Gastrocnemius medialis (tissue), 4 donors: ENCODE results near the gene KIAA0930. TPM values are rescaled to one million over a fixed set of nuclear protein-coding genes. Genes with fewer than 3 reads are reported as not detected.

ENCODE experiments used
- ATAC-seq, 2 donors: fragments of 150-250 bp; one replicate each; pipeline ENCODE4 v1.9.1; 2016
- DNase-seq, 2 donors: peaks; one replicate each; pipeline ENCODE4 v3.0.0-alpha.2; 2019
- H3K27ac ChIP-seq, 4 donors: fragments of 200-600 bp; sonication (generic); 1 replicate in 1 of 4; 2 replicates in 3 of 4; pipeline ENCODE4 v1.5.1; 2016 to 2018; ENCODE audit warnings: mild to moderate bottlenecking in 2 of 4, moderate library complexity in 1 of 4
- H3K27me3 ChIP-seq, 3 donors: fragments of 200-600 bp; sonication (generic) in 2 of 3; 1 replicate in 1 of 3; 2 replicates in 2 of 3; pipeline versions ENCODE4 v1.5.1 to v1.6.0; 2016 to 2019; ENCODE audit warnings: mild to moderate bottlenecking in 1 of 3, moderate library complexity in 1 of 3
- H3K36me3 ChIP-seq, 2 donors: fragments of 200-600 bp; sonication (generic) in 1 of 2; one replicate each; pipeline ENCODE4 v1.5.1; 2017 to 2018
- H3K4me1 ChIP-seq, 2 donors: fragments of 200-600 bp; sonication (generic) in 1 of 2; one replicate each; pipeline ENCODE4 v1.5.1; 2016 to 2017; ENCODE audit warnings: mild to moderate bottlenecking in 2 of 2
- H3K4me3 ChIP-seq, 4 donors: fragments of 200-600 bp; sonication (generic) in 3 of 4; 1 replicate in 1 of 4; 2 replicates in 3 of 4; pipeline ENCODE4 v1.5.1; 2016 to 2019; ENCODE audit warnings: mild to moderate bottlenecking in 2 of 4
- H3K9me3 ChIP-seq, 3 donors: fragments of 200-600 bp; sonication (generic) in 2 of 3; 1 replicate in 1 of 3; 2 replicates in 2 of 3; pipeline ENCODE4 v1.5.1; 2016 to 2019
- CTCF ChIP-seq, 5 experiments: fragments of 450-650 bp in 3 of 5; fragments of 200-600 bp in 2 of 5; sonication (generic) in 2 of 5; IDR thresholded peaks in 4 of 5; conservative IDR thresholded peaks in 1 of 5; 1 replicate in 4 of 5; 2 replicates in 1 of 5; pipeline ENCODE4 v1.5.1; 2016 to 2019; ENCODE audit warnings: antibody characterized with exemption in 5 of 5, mild to moderate bottlenecking in 3 of 5, moderate library complexity in 3 of 5
- POLR2A ChIP-seq, 2 donors: fragments of 450-650 bp; IDR thresholded peaks; one replicate each; pipeline ENCODE4 v1.6.1; 2017; ENCODE audit warnings: antibody characterized with exemption in 2 of 2, mild to moderate bottlenecking in 2 of 2, moderate library complexity in 2 of 2
- in situ Hi-C, 4 donors: fragments of 200-750 bp; cut with MboI; loops; one replicate each; pipeline versions ENCODE4 v1.15.0 to v1.8.0; 2017; ENCODE audit warnings: low sequenced_read_pairs in 4 of 4
- intact Hi-C: fragments of 100-400 bp; cut with DNase I; formaldehyde crosslinking; loops from one replicate; pipeline ENCODE4 v1.15.1; 2023; ENCODE audit warnings: low total_unique reads
- total RNA-seq, 4 donors: library from RNA; depleted of rRNA; stranded (reverse); fragments of >200 nt; gene quantifications; one replicate each; pipeline versions ENCODE4 v1.1.0 to v1.2.3, GENCODE V29; 2016

Gene KIAA0930
- total RNA-seq, 4 donors from 2014 or later: 45.1 to 99.9 (median 53.7) TPM

DNA sequence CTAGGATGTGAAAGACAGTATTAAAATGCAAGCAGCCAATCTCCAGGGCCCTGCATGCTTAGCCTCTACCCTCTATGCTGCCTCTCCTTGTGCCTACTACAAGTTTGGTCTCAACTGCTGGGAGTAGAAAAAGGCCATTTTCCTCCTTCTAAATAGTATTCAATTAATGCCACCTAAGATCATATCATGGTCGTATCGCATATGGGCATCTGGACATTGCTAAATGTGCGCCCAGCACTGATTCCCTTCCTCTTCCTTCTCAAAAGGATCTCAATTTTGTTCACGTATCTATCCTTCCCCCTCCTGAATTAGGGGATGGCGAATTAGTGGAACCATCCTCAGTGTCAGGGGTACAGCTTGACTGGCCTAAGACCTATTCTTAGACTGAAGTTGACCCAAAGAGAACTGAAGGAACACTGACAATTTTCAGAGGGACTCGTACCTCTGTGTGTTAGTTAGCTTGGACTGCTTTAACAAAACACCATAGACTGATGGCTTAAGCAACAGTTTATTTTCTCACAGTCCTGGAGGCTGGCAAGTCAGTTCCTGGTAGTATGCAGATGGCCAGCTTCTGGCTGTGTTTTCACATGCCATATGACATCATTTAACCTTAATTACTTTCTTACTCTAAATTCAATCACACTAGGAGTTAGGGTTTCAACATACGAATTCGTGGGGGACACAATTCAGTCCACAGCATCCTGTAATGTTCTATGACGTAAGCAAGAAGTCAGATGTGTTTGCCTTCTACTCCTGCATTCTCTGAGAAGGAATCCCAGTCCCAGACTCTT, 85.4 kb downstream of the KIAA0930 start:
- in situ Hi-C loops: no loop called here
- H3K9me3 ChIP-seq: no peaks in the 10 kb centered on the region
- intact Hi-C loops: no loop called here
- no peak overlapping the region for H3K4me3 ChIP-seq
- no peak for ATAC-seq
- TF ChIP-seq POLR2A (IDR thresholded peaks at IDR 0.05) (no peak), CTCF (IDR thresholded peaks at IDR 0.05 in 4 of 5, conservative IDR thresholded peaks at IDR 0.05 in 1 of 5) (no peak)
- H3K27ac ChIP-seq: no peak overlapping the region
- H3K4me1 ChIP-seq: peaks cover 9% of the 10 kb centered on the region in 2 donors
- H3K36me3 ChIP-seq: peaks cover 0 to 5% of the 10 kb centered on the region in 2 donors
- no peak for DNase-seq
- no peaks in the 10 kb centered on the region for H3K27me3 ChIP-seq

- intact Hi-C loops: no loop called here
- in situ Hi-C loops: no loop called here
- peaks cover 0 to 5% of the 10 kb centered on the region in 2 donors for H3K36me3 ChIP-seq
These were observed 86.3 kb downstream of the KIAA0930 start for GRCh38 chr22:45154383-45154782.

DNA sequence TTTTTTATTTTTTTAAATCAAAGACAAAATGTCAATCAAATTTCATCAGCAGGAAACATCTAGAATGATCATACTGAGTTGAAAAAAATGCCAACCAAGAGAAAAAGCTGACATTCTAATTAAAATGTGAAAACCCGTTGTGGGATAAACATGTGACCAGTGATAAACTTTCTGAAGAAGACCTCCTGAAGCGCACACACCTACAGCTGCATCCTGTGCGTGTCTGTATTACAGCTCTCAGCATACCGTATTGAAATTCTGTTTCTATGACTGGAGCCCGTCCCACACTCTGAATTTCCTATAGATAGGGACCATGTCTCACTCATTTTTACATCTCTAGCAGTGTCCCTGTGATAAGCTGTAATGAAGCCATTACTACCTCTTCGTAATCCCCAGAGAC, 89.2 kb downstream of the KIAA0930 start:
- H3K4me1 ChIP-seq: no peaks in the 10 kb centered on the region
- DNase-seq: no peak
- TF ChIP-seq POLR2A (IDR thresholded peaks at IDR 0.05) (no peak), CTCF (IDR thresholded peaks at IDR 0.05 in 4 of 5, conservative IDR thresholded peaks at IDR 0.05 in 1 of 5) (no peak)
- H3K27ac ChIP-seq: no peak overlapping the region
- no peak overlapping the region for H3K4me3 ChIP-seq
- H3K9me3 ChIP-seq: no peaks in the 10 kb centered on the region
- H3K36me3 ChIP-seq: no peaks in the 10 kb centered on the region
- in situ Hi-C loops: no loop called here
- H3K27me3 ChIP-seq: no peaks in the 10 kb centered on the region
- intact Hi-C loops: no loop called here
- no peak for ATAC-seq

More at GRCh38 chr22:45154383-45154782, 86.3 kb downstream of the KIAA0930 start:
- no peaks in the 10 kb centered on the region for H3K9me3 ChIP-seq
- H3K27me3 ChIP-seq: no peaks in the 10 kb centered on the region
- no peak for DNase-seq
- H3K27ac ChIP-seq: no peak overlapping the region
- TF ChIP-seq POLR2A (IDR thresholded peaks at IDR 0.05) (no peak), CTCF (IDR thresholded peaks at IDR 0.05 in 4 of 5, conservative IDR thresholded peaks at IDR 0.05 in 1 of 5) (no peak)
- peaks cover 0 to 3% of the 10 kb centered on the region in 2 donors for H3K4me1 ChIP-seq
- no peak for ATAC-seq
- H3K4me3 ChIP-seq: no peak overlapping the region

GRCh38 chr22:45150139-45150538, 90.6 kb downstream of the KIAA0930 start:
- intact Hi-C loops: no loop called here
- Histone ChIP-seq H3K9me3 (no peaks in the 10 kb centered on the region), H3K36me3 (no peaks in the 10 kb centered on the region), H3K27me3 (no peaks in the 10 kb centered on the region), H3K27ac (no peak overlapping the region), H3K4me1 (no peaks in the 10 kb centered on the region), H3K4me3 (no peak overlapping the region)
- in situ Hi-C loops: no loop called here
- TF ChIP-seq CTCF (IDR thresholded peaks at IDR 0.05 in 4 of 5, conservative IDR thresholded peaks at IDR 0.05 in 1 of 5) (no peak), POLR2A (IDR thresholded peaks at IDR 0.05) (no peak)
- DNase-seq: no peak
- no peak for ATAC-seq
